ENCODE results near the gene TJP3. TPM values are rescaled to one million over a fixed set of nuclear protein-coding genes. Genes with fewer than 3 reads are reported as not detected.

The TJP3 gene
- total RNA-seq, 4 donors from 2014 or later = 93.3 to 364 (median 286) TPM

DNA sequence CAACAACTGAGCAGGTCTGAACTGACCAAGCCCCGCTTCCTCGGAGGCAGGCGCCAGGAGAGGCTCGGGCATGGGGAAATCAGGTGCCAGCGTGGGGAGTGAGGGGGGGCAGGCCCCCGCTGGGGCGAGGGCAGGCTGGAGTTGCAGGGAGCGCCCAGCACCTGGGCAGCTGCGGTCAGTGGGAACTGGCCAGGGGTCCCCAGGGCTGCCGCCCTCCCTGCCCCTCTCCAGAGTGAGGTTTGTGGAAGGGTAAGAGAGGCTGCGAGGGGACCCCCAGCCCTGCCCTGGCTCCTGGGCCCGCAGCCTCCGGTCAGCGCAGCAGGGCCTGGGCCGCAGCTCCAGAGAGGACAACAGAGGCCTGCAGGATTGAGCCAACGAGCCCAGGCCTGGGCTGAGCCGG is 40.4 kb upstream of the TJP3 start:
- DNase-seq = no peak
- TF ChIP-seq, protein P1, sequence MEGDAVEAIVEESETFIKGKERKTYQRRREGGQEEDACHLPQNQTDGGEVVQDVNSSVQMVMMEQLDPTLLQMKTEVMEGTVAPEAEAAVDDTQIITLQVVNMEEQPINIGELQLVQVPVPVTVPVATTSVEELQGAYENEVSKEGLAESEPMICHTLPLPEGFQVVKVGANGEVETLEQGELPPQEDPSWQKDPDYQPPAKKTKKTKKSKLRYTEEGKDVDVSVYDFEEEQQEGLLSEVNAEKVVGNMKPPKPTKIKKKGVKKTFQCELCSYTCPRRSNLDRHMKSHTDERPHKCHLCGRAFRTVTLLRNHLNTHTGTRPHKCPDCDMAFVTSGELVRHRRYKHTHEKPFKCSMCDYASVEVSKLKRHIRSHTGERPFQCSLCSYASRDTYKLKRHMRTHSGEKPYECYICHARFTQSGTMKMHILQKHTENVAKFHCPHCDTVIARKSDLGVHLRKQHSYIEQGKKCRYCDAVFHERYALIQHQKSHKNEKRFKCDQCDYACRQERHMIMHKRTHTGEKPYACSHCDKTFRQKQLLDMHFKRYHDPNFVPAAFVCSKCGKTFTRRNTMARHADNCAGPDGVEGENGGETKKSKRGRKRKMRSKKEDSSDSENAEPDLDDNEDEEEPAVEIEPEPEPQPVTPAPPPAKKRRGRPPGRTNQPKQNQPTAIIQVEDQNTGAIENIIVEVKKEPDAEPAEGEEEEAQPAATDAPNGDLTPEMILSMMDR (IDR thresholded peaks at IDR 0.05) = no peak
- no peak for TF ChIP-seq POLR2A (IDR thresholded peaks at IDR 0.05)
- no peaks in the 10 kb centered on the region for H3K27me3 ChIP-seq
- H3K27ac ChIP-seq = peak overlapping the region in 1 of 4 donors; percentile 92
- H3K4me3 ChIP-seq = no peak overlapping the region
- no peaks in the 10 kb centered on the region for H3K9me3 ChIP-seq
- H3K36me3 ChIP-seq = peaks cover 0 to 31% (median 0%) of the 10 kb centered on the region in 3 donors
- peaks cover 0 to 56% (median 15%) of the 10 kb centered on the region in 4 donors for H3K4me1 ChIP-seq

DNA sequence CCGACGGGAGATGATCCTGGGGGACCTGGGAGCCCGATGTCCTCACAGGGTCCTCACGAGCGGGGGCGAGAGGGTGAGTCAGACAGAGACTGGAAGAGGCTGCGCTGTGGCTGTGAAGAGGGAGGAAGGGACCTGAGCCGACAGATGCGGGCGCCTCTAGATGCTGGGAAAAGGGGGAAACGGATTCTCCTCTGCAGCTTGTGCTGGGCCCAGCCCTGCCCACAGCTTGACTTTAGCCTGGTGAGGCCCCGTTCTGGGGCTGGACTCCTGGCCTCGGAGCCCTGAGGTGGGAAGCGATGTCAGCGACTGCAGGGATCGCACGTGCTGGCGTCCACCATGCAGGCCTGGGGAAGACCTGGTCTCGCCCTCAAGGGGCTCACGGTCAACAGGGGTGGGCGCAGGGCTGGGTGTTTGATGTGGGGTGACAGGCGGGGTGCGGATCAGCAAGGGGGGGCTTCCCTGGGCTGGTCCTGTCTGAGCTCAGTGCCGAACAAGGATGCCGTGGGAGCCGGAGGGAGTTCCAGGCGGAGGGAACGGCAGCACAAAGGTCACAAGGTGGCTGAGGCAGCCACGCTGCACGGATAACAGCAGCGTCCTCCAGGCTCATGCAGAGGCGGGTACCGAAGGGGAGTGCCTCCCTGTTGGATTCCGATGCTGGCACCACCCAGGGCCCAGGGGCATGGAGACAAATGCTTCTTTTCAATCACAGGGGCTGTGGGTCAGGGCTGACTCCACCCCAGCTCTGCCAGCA is 39.7 kb upstream of the TJP3 start:
- Histone ChIP-seq H3K9me3 (no peaks in the 10 kb centered on the region), H3K4me3 (no peak overlapping the region), H3K36me3 (peaks cover 0 to 24% (median 0%) of the 10 kb centered on the region in 3 donors), H3K4me1 (peaks cover 0 to 56% (median 15%) of the 10 kb centered on the region in 4 donors), H3K27ac (peak overlapping the region in 3 of 4 donors; percentile 66 to 92 (median 84)), H3K27me3 (no peaks in the 10 kb centered on the region)
- TF ChIP-seq, protein P1 (IDR thresholded peaks at IDR 0.05) = no peak
- no peak for TF ChIP-seq POLR2A (IDR thresholded peaks at IDR 0.05)
- no peak for DNase-seq

DNA sequence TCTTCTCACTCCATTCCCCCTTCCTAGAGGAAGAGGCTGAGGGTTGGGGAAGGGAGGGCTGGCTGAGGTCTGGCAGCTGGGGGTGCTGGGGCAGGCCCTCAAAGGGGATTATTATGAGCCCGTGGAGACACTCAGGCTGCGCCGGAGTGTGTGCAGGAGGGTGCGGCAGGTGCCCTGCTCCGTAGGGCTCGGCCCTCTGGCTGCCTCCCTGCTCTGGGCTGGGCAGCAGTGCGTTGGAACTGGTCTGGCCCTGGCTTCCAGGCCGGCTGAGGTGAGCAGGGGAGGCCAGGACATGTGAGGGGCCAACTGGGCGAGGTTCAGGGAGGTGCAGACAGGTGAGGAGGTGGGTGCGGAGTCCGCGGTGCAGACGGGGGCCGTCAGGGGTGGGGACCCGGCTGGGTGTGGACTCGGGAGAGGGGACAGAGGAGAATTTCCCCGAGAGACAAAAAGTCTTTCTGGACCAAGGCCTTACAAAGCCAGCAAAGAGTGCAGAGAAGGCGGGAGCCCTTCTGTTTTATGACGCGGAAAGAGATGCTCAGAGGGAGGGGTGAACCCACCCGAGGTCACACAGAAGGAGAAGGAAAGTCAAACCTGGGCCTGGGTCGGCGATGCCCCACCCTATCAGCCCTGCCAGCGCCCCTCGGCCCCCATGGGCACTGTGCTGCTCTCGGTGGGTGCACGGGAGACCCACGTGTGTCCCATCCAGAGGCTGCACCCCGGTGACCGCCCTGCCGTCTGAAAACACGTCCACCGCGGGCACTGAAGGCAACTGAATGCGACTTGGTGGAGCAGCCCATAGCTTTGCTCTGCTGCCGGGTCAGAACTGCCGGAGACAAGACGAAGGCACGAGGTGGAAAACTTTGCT is 38.9 kb upstream of the TJP3 start:
- peaks cover 0 to 56% (median 15%) of the 10 kb centered on the region in 4 donors for H3K4me1 ChIP-seq
- peak overlapping the region; percentile 66 to 92 (median 79) for H3K27ac ChIP-seq
- TF ChIP-seq, protein P1 (IDR thresholded peaks at IDR 0.05) = no peak
- no peak for TF ChIP-seq POLR2A (IDR thresholded peaks at IDR 0.05)
- peaks cover 0 to 16% (median 0%) of the 10 kb centered on the region in 3 donors for H3K36me3 ChIP-seq
- no peaks in the 10 kb centered on the region for H3K9me3 ChIP-seq
- H3K27me3 ChIP-seq = no peaks in the 10 kb centered on the region
- no peak for DNase-seq
- H3K4me3 ChIP-seq = no peak overlapping the region

DNA sequence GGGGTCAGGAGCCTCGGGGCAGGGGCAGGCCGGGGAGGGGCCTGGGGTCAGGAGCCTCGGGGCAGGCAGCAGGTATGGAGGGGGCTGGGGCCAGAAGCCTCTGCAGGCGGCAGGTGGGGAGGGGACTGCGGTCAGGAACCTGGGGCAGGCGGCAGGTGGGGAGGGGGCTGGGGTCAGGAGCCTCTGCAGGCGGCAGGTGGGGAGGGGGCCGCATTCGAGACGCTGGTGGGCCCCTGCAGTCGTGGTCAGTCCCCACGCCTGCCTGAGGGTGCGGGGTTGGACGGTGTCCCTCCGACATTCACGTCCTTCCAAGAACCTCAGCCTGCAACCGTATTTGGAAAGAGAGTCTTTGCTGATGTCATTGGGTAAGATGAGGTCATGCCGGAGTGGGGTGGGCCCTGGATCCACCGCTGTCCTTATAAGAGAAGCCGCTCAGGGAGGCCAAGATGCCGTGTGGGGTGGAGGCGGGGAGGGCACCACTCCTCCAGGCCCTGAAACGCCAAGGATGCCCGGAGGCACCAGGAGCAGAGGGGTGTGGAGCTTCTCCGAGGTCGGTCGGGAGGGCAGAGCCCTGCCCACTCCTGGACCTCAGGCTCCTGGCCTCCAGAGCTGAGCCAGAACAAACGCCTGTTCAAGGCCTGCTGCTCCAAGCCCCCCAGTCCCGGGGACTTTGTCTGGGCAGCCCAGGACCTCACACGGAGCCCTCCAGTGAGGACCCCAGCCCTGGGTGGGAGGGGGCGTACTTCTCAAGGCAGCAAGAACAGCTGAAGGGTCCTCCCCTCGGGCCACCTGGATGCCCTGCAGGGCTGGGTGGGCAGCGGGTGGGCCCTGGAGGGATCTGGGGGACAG is 38.0 kb upstream of the TJP3 start:
- Histone ChIP-seq H3K36me3 (peaks cover 0 to 11% (median 0%) of the 10 kb centered on the region in 3 donors), H3K4me1 (peaks cover 0 to 56% (median 14%) of the 10 kb centered on the region in 4 donors), H3K27ac (peak overlapping the region; percentile 66 to 92 (median 79)), H3K9me3 (no peaks in the 10 kb centered on the region), H3K4me3 (peak overlapping the region in 2 of 4 donors; percentile 12 to 32), H3K27me3 (no peaks in the 10 kb centered on the region)
- peak in 1 of 3 donors; percentile 71 for DNase-seq
- TF ChIP-seq POLR2A (IDR thresholded peaks at IDR 0.05) = no peak
- TF ChIP-seq, protein P1 (IDR thresholded peaks at IDR 0.05) = no peak
